GM18907 (cell line): ENCODE measurements around the gene INTS7.
A peak's percentile ranks its signal among the peaks of the same experiment; 100 is the strongest.
"Not testable (repeated sequence)": the region's sequence is repeated elsewhere in the genome, so short reads cannot be mapped to it uniquely, and the experiment has no call there.

Experiments used
- ATAC-seq: cut with Tn5 transposase; IDR thresholded peaks from one replicate; pipeline ENCODE4 v1.9.1; 2021; ENCODE audit warnings: mild to moderate bottlenecking, moderate library complexity; ENCODE audit not compliant: unreplicated experiment

The INTS7 gene

DNA sequence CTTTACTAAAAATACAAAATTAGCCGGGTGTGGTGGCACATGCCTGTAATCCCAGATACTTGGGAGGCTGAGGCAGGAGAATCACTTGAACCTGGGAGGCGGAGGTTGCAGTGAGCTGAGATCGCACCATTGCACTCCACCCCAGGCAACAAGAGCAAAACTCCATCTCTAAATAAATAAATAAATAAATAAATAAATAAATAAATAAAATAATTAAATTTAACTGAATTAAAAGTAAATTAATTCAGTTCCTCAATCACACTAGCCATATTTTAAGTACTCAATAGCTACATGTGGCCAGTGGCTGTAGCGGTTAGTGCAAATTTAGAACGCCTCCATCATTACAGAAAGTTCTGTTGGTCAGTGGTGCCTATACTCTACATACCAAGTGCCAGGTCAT, 97.9 kb downstream of the INTS7 start:
- ATAC-seq, result not testable (repeated sequence)

DNA sequence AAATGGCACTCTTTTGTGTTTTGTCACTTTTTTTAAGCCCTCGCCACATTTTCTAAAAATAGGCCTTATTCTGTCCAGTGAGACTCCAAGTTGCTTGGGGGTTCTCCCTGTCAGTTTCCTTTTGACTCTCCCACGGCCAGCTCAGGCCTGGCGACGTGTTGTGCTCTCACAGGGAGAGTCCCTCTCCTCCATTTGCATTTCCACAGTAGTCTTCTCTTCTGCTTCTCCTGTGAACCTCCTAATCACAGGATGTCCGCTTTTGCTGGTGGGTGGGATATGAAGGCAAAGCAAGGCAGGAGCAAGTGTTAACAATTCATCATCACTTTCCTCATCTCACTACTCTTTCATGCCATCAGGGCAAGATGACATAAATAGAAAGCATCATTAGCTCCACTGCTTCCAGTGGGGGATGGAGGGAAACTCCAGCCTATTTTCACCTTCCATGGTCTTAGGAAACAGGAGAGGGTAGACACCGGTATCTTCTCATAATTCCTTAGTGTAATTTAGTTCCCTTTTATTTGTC, 99.8 kb downstream of the INTS7 start:
- ATAC-seq, result peak; percentile 77

DNA sequence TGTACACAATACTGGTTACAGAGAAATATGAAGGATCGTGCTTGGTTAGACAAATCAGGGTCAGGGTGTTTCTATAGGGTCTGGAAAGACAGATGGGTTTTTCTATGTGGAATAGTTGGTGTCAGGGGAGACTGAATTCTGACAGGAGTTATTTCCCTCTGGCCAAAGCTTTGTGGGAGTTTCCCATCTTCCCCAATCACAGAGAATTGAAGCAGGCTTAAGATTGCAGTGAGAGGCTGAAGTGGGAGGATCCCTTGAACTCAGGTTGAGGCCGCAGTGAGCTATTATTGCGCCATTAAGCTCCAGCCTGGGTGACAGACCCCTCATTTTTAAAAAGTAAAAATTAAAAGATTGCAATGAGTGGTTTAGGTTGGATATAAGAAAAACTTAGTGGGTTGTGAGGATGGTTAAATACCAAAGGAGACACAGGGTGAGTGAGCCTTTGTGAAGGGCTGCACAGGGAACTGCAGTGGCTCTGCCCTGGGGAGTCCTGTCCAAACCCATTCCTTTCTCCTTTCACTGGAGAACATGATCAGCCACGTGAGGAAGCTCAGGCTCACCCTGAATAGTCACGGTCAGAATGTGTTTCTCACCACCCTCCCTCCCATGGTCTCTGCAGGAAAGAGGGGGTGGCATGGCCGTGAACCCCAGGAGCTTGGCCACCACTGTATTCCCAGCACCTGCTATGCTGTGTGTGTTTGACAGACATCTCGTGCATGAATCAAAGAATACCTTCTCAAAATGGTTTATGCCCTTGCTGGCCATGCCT, 101.2 kb downstream of the INTS7 start:
- no peak for ATAC-seq

DNA sequence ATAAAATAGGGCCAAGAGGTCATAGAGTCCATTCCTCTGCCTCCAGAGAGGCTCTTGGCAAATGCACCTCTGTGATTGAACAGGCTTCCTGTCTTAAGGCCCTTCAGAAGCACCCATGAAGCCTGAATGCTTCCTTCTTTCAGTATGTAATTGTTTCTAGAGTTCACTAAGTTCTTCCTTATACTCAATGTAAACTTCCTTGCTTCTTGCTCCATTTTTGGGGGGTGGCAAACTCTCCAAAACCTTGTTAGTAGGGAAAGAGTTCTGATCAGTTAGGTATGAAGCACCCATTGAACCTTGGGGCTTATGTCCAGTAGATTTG, 102.5 kb downstream of the INTS7 start:
- ATAC-seq, result no peak

DNA sequence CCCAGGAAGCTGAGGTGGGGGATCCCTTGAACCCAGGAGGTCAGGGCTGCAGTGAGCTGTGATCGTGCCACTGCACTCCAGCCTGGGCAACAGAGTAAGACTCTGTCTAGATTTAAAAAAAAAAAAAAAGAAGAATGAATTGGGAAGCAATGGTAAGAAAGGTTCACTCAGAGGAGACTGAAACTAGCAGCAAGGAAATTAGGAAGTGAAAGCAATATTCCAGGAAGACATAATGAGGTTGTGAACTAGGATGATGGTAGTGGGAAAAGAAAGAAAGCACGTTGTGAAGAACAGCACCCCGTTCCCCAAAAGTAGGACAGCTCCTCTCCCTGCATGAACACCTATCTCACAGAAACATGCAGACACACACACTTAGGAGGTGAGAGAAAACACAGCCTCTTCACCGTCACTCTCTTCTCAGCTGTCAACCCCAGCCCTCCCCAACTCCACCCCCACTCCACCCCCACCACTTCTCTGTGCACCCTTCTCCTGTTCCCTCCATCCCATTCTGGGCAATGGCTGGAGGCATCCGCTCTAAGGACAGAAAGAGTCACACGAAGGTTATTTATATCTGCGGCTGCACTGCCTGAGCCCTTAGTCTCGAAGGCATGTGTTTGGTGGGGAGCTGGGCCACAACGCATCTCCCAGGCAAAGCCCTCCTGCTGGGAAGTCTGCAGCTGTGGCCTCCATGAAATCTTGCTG, 103.0 kb downstream of the INTS7 start:
- no peak for ATAC-seq

DNA sequence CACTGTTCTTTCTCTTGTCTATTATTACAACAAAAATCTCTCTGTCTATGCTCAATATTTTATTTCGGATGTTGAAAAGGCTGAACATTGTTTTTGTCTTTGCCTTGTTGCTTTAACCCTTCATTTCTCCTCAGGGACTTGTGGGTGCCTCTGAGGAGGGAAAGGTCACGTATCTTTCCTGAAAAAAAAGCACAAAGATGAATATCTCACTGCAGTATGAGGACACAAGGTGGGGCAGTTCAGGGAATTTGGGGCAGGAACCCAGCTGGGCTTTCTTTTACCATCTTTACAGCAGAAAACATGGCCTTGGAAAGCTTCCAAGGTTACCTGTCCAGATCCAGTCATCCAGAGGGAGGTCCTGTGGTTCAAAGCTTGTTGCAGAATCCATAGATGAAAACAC, 105.7 kb downstream of the INTS7 start:
- ATAC-seq, result no peak

DNA sequence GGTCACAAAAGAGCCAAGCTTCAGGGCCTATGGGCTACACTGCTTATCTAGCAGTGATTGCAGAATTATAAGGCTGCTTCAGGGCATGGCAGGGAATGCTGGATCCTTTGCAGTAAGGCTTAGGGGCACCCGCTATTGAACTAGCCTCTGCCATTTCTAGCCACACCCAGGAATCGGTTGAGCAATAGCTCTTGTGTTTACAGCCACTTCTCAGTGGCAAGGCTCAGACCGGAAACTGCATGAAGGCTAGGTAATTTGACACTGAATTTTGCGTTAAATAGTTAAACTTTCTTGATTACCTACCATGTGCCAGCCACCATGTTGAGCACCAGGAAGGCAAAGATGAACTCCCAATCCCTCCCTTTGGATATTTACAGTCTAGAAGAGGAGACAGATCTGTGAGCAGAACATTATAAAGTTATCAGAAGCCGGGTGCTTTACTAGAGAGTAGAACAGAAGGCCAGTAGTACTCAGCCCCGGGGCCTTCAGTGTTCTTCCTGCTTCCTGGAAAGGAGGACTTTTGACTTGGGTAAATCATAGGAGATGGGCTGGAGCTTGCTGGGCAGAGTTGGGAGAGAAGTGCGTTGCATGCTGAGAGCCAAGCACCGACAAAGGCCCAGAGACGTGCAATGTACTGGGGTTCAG, 106.2 kb downstream of the INTS7 start:
- ATAC-seq, result no peak

DNA sequence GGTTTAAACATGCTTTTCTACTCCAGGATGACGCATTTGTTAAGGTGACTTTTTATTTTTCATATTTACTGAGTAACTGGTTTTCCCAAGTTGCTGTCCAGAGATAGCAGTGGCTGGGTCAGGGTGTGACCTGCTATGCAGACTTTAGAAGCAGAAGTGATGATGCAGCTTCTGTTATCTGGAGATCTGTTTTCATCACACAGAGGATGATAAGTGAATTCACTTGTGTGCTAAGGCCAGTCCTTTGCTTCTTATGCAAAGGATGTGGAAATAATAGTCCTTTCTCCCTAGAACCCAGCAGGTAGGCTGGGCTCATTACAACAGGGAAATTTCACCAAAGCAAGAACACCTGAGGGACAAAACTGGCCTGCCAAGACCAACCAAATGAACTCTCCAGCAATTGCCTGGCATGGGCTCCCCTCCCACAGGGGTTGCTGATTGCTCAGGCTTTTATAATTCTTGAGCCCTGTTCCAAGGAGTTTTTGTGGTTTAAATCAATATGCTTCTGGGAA, 107.0 kb downstream of the INTS7 start:
- no peak for ATAC-seq

DNA sequence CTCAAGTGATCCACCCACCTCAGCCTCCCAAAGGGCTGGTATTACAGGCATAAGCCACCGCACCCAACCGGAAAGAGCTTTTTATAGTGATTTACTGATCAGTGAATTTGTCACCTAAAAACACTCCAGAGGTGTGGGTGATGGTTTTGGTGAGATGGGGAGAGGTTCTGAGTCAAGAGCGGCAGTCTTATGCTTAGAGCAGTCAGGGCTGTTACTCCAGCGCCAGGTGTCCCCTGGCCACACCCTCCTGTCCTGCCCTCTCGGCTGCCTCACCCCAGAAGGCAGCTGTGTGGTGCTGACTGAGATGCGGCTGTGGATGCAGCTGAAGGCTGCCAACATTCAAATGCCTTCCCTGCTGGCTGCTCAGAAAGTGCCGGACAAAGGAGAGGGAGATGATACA, 110.3 kb downstream of the INTS7 start:
- no peak for ATAC-seq

DNA sequence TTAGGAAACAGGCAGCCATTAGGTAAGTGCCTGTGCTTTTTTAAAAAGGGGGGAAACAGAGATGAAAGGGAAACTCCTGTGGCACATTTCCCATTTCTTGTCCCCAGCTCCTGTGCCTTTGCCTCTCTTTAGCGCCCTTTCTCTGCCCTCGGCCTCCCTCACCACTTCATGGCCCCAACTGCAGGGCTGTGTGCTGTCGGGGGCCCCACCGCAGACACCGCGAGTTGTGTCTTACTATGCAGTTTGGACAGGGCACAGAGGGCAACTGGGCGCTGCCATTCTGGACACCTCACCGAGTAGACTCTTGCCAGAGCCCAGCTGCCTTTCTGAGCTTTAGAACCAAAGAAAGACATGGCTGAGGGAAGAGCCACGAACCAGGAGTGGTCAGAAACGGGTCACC, 111.1 kb downstream of the INTS7 start:
- no peak for ATAC-seq

DNA sequence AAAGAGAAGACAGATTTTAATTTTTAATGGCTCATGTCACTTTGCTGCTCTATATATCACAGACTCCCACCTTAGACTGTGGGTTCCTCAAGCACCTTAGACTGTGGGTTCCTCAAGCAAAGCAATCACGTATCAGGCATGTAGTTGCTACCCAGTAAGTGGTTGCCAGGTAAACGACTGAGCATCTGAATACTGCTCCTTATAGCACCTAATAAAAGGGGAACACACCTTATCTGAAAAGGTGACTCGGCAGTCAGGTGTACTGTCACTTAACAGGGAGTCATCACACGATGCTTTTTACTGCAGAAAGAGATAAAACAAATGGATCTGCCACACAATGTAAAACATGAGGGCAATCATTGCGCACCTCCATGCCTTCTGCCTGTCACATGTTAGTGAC, 112.3 kb downstream of the INTS7 start:
- no peak for ATAC-seq

DNA sequence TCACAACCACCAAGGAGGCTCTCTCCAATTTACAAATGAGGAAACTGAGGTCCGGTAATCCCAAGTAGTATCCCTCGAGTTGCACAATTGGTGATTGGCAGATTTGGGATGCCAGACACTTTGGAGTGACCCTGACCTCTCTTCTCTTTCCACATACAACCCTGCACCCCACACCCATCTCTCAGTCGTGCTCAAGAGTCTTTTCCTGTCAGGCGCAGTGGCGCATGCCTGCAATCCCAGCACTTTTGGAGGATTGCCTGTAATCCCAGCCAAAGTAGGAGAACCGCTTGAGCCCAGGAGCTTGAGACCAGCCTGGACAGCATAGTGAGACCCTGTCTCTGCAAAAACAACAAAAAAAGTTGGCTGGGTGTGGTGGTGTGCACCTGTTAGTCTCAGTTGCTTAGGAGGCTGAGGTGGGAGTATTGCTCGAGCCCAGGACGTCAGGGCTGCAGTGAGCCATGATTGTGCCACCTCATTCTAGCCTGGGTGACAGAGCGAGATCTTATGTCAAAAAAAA, 113.7 kb downstream of the INTS7 start:
- ATAC-seq, result no peak

DNA sequence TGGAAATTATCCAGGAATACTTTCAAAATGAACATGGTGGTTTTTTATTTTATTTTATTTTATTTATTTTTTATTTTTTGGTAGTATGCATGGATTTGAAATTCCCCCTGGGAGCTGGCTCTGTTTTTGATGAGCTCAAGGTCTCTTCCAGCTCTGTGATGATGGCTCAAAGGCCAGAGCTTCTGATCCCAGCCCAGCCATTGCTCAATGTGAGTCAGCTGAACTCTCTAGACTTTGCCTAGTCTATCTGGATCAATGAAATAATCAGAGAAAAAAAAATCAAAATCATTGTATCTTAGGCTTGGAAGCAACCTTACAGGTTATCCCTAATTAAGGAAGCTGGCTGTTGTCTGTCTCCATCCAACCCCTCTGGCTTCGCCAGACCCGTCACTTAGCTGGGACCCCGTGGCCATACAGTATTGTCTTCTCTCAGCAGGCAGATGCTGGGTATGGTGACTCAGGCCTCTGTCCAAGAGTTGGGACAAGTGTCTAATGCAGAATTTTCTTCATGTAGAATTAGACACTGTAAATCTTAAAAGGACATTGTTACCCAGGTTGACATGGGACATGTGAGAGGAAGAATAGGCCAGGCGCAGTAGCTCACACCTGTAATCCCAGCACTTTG, 114.6 kb downstream of the INTS7 start:
- no peak for ATAC-seq

DNA sequence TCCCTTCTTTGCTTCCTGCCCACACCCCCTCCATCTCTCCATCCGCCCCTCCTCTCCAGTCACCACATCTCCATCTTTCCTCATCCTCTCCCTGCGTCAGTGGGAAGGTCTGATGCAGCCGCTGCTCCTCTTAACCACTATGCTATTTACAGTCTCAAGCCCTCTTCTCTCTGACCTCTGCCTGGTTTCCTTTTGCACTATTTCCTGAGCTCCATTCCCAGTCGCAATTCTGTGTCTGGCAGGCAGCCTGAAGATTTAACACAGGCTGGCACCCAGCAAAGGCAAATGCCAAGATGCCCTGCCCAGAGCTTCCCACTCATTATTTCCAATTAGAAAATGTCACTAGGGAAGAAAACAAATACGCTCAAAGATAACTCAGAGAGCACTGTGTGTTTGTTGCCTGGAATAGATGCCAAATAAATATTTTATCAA, 115.2 kb downstream of the INTS7 start:
- no peak for ATAC-seq

DNA sequence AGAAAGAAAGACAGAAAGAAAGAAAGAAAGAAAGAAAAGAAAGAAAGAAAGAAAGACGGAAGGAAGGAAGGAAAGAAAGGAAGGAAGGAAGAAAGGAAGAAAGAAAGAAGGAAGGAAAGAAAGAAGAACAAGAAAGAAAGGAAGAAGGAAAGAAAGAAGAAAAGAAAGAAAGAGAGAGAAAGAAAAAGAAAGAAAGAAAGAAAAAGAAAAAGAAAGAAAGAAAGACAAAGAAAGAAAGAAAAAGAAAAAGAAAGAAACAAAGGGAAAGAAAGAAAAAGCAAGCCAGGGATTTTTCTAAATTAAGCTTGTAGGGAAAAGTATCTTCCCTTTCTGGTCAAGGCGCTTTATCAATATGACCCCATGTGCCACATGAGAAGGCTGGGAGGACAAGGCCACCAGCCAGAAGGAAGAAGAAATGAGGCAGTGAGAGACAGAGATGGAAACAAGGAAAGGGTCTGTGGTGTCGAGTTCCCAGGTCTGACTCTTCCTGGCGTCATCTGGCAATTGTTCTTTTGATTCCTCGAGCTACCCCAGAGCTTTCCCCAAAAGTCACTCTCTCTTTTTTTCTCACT, 116.4 kb downstream of the INTS7 start:
- ATAC-seq, result no peak

DNA sequence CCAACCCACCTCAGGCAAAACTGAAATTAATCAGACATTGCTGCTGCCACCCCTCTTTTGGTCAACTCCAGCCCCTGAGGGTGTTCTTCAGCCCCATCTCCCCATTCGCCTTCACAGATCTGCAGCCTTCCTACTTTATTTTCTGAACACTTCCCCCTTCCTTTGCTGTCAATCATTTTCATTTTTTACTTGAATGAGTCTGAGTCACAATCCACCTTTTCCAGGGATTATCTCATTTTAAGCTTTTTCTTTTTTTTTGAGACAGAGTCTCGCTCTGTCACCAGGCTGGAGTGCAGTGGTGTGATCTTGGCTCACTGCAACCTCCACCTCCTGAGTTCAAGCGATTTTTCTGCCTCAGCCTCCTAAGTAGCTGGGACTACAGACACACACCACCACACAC, 118.9 kb downstream of the INTS7 start:
- not testable (repeated sequence) for ATAC-seq

DNA sequence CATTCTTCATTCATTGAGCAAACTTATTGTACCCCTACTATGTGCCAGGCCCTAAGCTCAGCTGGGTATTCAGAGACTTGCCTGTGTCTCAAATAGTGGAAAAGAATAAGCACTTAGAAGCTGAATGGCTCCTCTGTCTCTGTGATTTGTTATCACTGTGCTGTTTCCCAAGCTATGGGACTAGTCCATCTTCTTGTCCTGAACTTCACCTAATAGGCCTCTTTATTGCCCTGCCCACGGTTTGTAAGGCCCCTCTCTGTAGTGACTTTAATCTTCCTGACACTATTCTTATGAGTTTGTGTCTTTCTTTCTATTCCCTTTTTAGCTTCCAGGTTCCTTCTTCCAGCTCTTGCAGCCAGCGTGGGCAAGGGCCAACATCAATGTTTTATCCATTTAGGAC, 119.4 kb downstream of the INTS7 start:
- ATAC-seq, result no peak

DNA sequence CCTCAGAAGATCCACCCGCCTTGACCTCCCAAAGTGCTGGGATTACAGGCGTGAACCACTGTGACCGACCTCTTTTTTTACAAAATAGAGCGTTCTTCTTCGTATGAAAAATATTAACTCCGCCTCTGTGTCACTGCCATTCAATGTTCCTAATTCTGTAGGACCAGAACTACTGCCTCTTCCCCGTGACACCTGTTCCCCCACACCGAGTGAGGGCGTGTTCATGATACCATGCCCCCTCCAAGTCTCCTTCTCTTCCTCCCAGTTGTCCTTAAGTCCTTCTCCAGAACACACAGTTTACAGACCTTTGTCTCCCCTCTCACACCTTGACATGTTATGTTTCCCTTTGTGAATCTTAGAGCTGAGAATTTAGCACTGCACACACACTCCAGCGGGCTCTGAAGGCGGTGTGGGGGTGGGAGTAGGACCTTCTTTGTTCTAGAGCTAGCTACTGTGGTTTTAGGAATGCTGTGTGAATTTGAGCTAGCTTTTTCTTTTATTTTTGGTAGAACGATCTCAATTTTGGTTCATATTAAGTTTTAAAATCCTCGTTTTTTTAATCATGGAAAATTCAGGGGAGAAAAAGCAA, 122.4 kb downstream of the INTS7 start:
- ATAC-seq, result no peak

DNA sequence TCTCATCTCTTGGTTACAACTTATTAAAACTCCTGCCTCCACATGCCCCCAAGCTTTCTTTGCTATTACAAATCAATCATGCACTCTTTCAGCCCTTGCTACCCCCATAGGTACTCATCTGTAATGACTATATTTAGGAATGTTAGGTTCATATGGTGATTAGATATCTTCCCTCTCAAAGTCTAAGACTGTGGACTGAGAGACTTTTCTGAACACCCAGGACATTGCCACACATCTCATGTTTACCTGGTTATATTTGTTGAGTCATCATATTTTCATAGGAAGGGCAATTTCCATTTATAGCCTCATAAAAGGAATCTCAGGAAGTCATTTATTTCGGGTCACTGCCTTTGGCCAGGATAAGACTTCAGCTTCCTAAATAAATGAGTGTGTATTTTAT, 123.3 kb downstream of the INTS7 start:
- no peak for ATAC-seq

DNA sequence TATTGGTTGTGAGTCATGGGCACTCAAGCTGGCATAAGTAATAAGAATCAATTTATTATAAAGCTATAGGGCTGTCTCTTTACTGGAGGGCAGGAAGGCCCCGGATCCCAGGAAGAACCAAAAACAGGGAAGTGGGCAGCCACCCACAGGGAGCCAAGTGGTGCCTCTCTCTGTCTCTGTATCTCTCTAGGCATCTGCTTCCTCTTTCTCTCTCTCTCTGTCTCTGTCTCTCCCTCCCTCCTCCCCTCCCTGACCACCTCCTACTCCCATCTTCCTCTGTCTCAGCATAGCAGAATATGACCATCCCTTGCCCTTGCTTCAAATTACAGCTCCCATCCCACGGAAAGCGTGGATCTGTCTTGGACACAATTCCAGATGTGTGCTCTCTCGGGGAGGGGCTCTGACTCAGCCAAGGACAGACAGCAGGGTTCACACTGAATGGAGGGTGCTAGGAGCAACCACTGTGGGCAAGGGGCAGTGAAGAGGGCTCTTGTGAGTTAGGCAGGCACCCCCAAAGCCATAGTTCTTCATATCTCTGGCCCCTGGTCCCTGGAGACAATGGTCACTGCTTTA, 124.4 kb downstream of the INTS7 start:
- ATAC-seq, result no peak
